GM12878 (cell line): ENCODE results near the gene COL5A1. TPM values are rescaled to one million over a fixed set of nuclear protein-coding genes. Genes with fewer than 3 reads are reported as not detected.

ENCODE experiments used
- E4F1 ChIP-seq: fragments of 450-650 bp; IDR thresholded peaks from 2 replicates; pipeline ENCODE4 v1.6.1; 2018; ENCODE audit warnings: borderline replicate concordance, mild to moderate bottlenecking; ENCODE audit not compliant: partially characterized antibody
- PBX3 ChIP-seq: IDR thresholded peaks from 2 replicates; pipeline ENCODE4 v1.6.1; 2011; ENCODE audit warnings: mild to moderate bottlenecking, low read depth, low read length, moderate library complexity; ENCODE audit not compliant: insufficient replicate concordance
- PKNOX1 ChIP-seq: fragments of 450-650 bp; IDR thresholded peaks from 2 replicates; pipeline ENCODE4 v1.6.1; 2016; ENCODE audit warnings: mild to moderate bottlenecking
- REST ChIP-seq: IDR thresholded peaks from 2 replicates; pipeline ENCODE4 v1.6.1; 2012; ENCODE audit warnings: mild to moderate bottlenecking, low read depth, low read length
- TAF1 ChIP-seq: IDR thresholded peaks from 2 replicates; pipeline ENCODE4 v1.6.1; 2011; ENCODE audit warnings: mild to moderate bottlenecking, low read depth, low read length, borderline replicate concordance
- polyA plus RNA-seq, 11 experiments: library from polyadenylated mRNA; depleted of rRNA in 4 of 11; unstranded in 6 of 11; stranded (reverse) in 5 of 11; fragments of >200 nt; fragmentation: Nextera tagmentation in 4 of 11; fragmentation: Illumina TruSeq in 1 of 11; extraction: Ambion mirVana in 4 of 11; extraction: Trizol in 1 of 11; gene quantifications; 1 replicate in 1 of 11; 2 replicates in 10 of 11; pipeline versions ENCODE4 v1.2.1 to v1.2.3, GENCODE V29; 2011 to 2016; ENCODE audit warnings: inconsistent platforms in 2 of 11, missing spikeins in 2 of 11, low read depth in 1 of 11
- total RNA-seq, 4 experiments: library from RNA; depleted of rRNA in 3 of 4; stranded (reverse); fragments of >200 nt in 3 of 4; fragmentation: Illumina TruSeq in 1 of 4; extraction: Trizol in 1 of 4; gene quantifications; 2 replicates each; pipeline versions ENCODE4 v1.2.1 to v1.2.3, GENCODE V29; 2013 to 2021

COL5A1 gene
- total and polyA plus RNA-seq, 10 of the 15 experiments (the other 5 are each of a cell fraction or from before 2014, with no cell fraction given), result under 0.01 to 0.15 (median 0.13) TPM; not detected in 4

- TF ChIP-seq E4F1, result no peak
- no peak for TF ChIP-seq PBX3
- TF ChIP-seq PKNOX1, result no peak
- no peak for TF ChIP-seq TAF1
- no peak for TF ChIP-seq REST
- TF ChIP-seq, all 136 proteins: peak for 0
Measured at GRCh38 chr9:134666208-134666607, 24.6 kb downstream of the COL5A1 start (continued).
